Measurements from ENCODE around the gene TTC9.

DNA sequence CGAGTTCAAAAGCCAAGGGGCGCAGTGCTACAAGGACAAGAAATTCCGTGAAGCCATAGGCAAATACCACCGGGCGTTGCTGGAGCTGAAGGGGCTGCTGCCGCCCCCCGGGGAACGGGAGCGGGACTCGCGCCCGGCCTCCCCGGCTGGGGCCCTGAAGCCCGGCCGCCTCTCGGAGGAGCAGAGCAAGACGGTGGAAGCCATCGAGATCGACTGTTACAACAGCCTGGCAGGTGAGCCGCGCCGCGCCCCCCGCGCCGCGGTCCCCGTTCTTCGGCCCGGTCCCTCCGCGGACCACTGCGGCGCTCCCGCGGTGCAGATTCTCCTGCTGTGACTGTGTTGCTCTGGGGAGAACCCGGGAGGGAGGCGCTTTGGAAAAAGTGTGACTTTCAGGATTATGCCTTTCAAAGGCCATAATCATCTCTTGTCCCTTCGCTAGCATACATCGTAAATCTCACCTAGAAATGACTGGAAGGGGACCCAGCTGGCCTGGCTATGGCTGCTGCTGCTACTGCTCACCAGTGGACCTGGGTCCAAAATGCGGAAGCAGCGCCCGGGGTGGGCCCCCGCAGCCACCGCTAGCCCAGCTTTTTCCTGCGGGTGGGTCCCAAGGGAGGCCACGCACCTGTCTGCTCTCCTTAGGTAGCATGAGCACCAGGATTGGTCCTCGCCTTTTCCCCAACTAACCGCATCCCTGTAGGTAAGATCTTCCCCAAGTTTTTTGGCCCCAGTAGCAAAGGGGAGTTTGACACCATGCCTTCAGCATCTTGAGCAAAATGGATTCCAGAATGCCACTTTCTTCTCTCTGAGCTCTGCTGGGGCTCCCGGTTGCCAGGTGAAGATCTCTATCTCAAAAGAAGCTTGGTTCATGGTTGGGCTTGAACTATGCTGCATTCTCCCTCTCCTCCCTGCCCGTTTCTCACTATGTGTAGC lies 853 bp downstream of the TTC9 start:
- TF ChIP-seq EZH2 (IDR thresholded peaks at IDR 0.05; ENCODE audit: low read length, unreplicated experiment) (no peak), EZH2phosphoT487 (IDR thresholded peaks at IDR 0.05; ENCODE audit: borderline replicate concordance, low read length) (no peak; the same call in 1 of the 2 replicates)
